GM12801 (cell line): ENCODE results near the gene STN1.

Experiments
- TF ChIP-seq, protein P1 (sequence below): IDR thresholded peaks from one replicate; pipeline ENCODE4 v1.5.1; 2011; ENCODE audit warnings: control low read depth; ENCODE audit not compliant: insufficient read length; ENCODE audit errors: extremely low read depth

STN1 gene

DNA sequence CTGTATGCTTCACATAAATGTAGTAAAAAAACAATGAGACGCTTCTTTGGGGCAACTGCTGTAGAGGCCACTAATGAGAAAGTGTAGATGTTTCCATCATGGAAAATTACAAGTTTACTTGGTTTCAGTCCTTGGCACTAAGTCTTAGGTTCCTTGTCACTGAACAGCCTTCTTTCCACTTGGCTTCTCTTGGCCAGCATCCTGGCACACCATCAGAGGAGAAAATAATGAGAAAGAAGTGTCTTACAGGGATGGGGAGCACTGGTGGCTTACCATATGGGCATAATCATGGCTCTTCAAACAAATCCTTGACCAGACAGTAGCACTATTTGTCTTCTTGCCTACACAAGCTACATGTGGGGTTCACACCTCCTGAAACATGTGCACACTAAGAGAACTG lies 40.1 kb downstream of the STN1 start:
- TF ChIP-seq, protein P1, sequence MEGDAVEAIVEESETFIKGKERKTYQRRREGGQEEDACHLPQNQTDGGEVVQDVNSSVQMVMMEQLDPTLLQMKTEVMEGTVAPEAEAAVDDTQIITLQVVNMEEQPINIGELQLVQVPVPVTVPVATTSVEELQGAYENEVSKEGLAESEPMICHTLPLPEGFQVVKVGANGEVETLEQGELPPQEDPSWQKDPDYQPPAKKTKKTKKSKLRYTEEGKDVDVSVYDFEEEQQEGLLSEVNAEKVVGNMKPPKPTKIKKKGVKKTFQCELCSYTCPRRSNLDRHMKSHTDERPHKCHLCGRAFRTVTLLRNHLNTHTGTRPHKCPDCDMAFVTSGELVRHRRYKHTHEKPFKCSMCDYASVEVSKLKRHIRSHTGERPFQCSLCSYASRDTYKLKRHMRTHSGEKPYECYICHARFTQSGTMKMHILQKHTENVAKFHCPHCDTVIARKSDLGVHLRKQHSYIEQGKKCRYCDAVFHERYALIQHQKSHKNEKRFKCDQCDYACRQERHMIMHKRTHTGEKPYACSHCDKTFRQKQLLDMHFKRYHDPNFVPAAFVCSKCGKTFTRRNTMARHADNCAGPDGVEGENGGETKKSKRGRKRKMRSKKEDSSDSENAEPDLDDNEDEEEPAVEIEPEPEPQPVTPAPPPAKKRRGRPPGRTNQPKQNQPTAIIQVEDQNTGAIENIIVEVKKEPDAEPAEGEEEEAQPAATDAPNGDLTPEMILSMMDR, result no peak

- TF ChIP-seq, protein P1, result no peak
These were observed 41.8 kb downstream of the STN1 start for GRCh38 chr10:103876155-103876554.

DNA sequence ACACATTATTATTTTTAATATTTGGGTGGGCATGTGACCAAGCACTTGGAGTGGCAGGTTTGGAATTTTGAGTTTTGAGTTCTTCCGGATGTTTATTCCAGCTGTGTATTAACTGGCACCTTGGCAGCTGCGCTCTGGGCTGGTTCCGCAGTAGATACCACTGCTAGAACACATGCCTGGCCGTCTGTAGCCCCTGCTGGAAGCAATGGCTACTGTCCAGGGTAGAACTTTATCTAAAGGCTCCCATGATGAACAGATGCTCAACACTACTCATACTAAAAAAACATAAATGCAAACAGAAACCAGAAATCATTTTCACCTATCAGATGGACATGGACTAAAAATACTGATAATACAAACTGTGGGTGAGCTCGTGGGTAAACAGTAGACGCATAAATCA lies 43.3 kb downstream of the STN1 start:
- TF ChIP-seq, protein P1, result no peak

GRCh38 chr10:103872137-103872931 lies 45.6 kb downstream of the STN1 start:
- TF ChIP-seq, protein P1, result no peak

- TF ChIP-seq, protein P1, result no peak
These were observed 47.0 kb downstream of the STN1 start for GRCh38 chr10:103871006-103871405.

- TF ChIP-seq, protein P1, result no peak
These were observed 47.5 kb downstream of the STN1 start for GRCh38 chr10:103870516-103870915.

- TF ChIP-seq, protein P1, result no peak
These were observed 48.6 kb downstream of the STN1 start for GRCh38 chr10:103869336-103869735.
